ENCODE data around the gene ETV5. TPM values are rescaled to one million over a fixed set of nuclear protein-coding genes. Genes with fewer than 3 reads are reported as not detected.

The ETV5 gene
- total RNA-seq, 1 donor from 2014 or later = 16.3 TPM

DNA sequence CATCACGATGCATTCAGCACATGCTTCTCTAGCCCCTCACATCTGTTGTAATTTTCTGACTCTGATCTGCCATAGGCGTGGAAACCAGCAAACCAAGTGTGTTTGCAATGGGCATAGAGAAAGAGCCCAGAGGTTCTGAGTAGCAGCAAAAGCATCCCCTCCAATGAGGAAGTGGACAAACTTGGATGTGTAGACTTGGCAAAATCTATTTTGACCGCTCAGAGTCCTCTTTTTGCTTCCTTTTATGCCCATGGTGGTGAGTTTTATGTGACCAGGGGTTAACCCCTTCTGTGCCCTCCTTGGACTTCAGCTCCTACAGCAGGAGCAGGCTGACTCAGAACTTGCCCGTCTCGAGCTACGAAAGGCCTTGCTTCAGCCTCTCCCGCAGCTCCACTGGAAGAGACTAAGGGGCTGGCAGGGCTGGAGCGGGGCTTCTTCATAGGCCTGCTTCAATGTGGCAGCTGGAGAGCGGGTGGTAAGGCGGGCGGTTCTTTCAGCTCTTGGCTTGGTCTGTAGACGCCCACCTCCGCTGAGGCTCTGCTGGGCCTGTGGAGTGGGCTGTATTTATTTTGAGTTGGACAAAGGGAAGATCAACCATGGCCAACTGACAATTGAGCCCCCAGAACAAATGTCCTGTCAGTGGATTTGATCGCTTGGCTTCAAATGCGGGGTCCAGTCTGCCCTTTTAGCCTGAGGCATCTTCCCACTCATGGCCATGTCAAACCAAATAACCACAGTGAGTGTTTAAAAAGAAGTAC is 6.5 kb upstream of the ETV5 start:
- Histone ChIP-seq H3K9ac (no peak overlapping the region), H2AFZ (replicated peaks) (no peak overlapping the region), H3F3A (ENCODE audit: low read depth) (peaks cover 4% of the 10 kb centered on the region), H3K4me2 (no peak overlapping the region), H3K27ac (no peak overlapping the region), H3K79me2 (ENCODE audit: low read depth) (no peaks in the 10 kb centered on the region), H3K4me3 (no peak overlapping the region), H3K27me3 (peaks cover 98% of the 10 kb centered on the region), H3K36me3 (no peaks in the 10 kb centered on the region), H3K4me1 (peaks cover 3% of the 10 kb centered on the region), H3K9me3 (ENCODE audit: low read depth) (no peaks in the 10 kb centered on the region), H4K20me1 (ENCODE audit: low read depth) (peaks cover 8% of the 10 kb centered on the region)
- no peaks in the 10 kb centered on the region for H3K9me3 Mint-ChIP-seq
- H3K4me1 Mint-ChIP-seq = peaks cover 23% of the 10 kb centered on the region
- no peaks in the 10 kb centered on the region for H3K36me3 Mint-ChIP-seq
- H3K27me3 Mint-ChIP-seq (ENCODE audit: insufficient read depth, low read depth) = peaks cover 9% of the 10 kb centered on the region
- no peak overlapping the region for H3K27ac Mint-ChIP-seq
- TF ChIP-seq EZH2 (IDR thresholded peaks at IDR 0.05) (no peak), EZH2phosphoT487 (IDR thresholded peaks at IDR 0.05) (no peak)
- TF ChIP-seq, protein P1, sequence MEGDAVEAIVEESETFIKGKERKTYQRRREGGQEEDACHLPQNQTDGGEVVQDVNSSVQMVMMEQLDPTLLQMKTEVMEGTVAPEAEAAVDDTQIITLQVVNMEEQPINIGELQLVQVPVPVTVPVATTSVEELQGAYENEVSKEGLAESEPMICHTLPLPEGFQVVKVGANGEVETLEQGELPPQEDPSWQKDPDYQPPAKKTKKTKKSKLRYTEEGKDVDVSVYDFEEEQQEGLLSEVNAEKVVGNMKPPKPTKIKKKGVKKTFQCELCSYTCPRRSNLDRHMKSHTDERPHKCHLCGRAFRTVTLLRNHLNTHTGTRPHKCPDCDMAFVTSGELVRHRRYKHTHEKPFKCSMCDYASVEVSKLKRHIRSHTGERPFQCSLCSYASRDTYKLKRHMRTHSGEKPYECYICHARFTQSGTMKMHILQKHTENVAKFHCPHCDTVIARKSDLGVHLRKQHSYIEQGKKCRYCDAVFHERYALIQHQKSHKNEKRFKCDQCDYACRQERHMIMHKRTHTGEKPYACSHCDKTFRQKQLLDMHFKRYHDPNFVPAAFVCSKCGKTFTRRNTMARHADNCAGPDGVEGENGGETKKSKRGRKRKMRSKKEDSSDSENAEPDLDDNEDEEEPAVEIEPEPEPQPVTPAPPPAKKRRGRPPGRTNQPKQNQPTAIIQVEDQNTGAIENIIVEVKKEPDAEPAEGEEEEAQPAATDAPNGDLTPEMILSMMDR (IDR thresholded peaks at IDR 0.05) = no peak
- no peak for DNase-seq (ENCODE audit: low spot score)
- H3K4me3 Mint-ChIP-seq = peak overlapping the region; percentile 15

DNA sequence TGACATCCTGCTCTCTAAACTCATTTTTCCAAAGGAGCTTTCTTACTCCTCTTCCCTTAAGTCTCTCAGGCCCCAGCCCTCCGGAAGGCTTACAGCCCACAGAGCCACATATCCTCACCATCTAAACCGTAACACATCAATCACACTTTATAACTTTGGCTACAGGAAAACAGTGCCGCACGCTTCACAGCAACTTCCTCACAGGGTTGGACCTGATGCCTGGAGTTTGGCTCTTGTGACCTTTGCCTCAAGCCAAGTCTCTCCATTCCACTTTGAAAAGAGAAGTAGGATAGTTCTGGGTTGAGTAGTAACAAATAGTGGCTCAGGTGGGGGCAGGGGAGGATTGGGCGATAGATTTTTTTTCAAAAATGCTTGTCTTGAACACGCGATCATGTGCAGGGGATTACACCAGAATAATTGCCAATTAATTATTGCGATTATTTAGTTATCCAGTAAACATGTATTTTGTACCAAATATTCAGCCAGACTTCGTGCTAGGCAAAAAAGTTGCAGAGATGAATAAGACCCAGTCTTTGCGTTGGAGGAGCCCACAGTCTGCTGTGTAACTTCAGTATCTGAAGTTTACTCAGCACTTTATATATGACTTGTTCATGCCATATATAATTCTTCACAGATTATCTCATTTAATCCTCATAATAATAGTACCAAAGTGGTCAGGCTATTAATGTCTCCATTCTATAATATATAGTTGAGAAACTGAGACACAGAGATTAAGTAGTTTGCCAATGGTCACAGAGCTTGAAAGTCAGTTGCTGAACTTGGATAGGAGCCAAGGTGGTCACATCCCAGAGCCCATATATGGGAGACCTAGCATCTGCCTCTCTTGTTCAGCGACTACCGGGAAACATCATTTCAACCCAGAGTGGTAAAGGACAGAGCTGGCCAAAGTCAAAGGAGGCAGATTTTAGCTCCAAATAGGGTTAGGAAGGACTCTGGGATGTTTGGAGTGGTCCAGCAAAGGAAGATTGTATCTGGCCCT is 2.4 kb upstream of the ETV5 start:
- Histone ChIP-seq H3K9me3 (ENCODE audit: low read depth) (no peaks in the 10 kb centered on the region), H3K4me3 (no peak overlapping the region), H3K4me2 (no peak overlapping the region), H3K27ac (no peak overlapping the region), H2AFZ (replicated peaks) (no peak overlapping the region), H3F3A (ENCODE audit: low read depth) (peaks cover 29% of the 10 kb centered on the region), H3K9ac (no peak overlapping the region), H3K36me3 (no peaks in the 10 kb centered on the region), H3K27me3 (peaks cover 93% of the 10 kb centered on the region), H4K20me1 (ENCODE audit: low read depth) (peaks cover 25% of the 10 kb centered on the region), H3K79me2 (ENCODE audit: low read depth) (no peaks in the 10 kb centered on the region), H3K4me1 (peaks cover 24% of the 10 kb centered on the region)
- no peak for DNase-seq (ENCODE audit: low spot score)
- Mint-ChIP-seq H3K4me3 (peak overlapping the region; percentile 88), H3K27me3 (ENCODE audit: insufficient read depth, low read depth) (peaks cover 12% of the 10 kb centered on the region), H3K36me3 (no peaks in the 10 kb centered on the region), H3K4me1 (peaks cover 40% of the 10 kb centered on the region), H3K27ac (no peak overlapping the region), H3K9me3 (no peaks in the 10 kb centered on the region)
- no peak for TF ChIP-seq EZH2 (IDR thresholded peaks at IDR 0.05)
- TF ChIP-seq EZH2phosphoT487 (IDR thresholded peaks at IDR 0.05) = peak; percentile 8
- TF ChIP-seq, protein P1 (IDR thresholded peaks at IDR 0.05) = no peak

DNA sequence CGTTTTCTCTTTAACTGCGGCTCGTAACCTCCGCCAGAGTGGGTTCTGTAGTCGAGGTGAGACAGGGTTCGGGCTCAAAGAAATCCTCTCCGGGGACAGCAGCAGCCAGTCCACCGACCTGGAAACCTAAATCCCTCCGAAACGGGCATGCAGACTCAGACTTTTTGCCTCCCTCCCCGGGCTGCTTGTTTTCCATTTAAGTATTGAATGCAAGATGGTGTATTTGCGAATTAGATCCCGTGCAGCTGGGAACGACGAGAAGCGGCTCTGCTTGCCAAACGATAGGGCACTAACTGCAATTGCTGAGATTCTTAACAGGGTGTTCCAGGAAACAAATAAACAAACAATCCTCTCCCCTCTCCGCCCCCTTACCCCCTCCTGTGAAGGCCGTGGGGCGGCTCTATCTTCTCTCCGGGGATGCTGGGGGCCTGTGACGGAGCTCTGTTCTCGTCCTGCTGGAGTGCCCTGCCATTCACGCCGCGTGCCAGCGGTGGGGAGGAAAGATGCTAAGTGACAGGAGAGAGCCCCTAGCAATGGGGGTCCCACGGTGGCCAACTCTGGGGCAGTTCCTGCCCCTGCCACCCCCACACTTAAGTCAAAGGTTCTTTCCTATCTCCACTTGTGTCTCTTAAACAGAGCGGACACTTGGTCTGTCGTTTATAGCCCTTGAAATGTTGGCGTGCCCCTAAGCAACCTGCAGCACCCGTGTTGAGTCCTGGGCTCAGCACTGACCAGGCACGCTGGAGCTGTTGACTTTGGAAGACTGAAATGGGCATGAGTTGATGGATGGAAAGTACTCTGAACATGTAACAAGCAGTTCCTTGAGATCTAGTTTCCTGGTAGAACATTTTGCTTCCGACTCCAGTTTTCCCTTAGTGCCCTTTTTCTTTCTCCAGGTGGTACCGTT is 1.3 kb upstream of the ETV5 start:
- H3K79me2 ChIP-seq (ENCODE audit: low read depth) = no peaks in the 10 kb centered on the region
- peak overlapping the region; percentile 29 for H2AFZ ChIP-seq (replicated peaks)
- peak overlapping the region; percentile 88 for H3K4me3 Mint-ChIP-seq
- H3K27ac ChIP-seq = no peak overlapping the region
- no peaks in the 10 kb centered on the region for H3K36me3 ChIP-seq
- peaks cover 36% of the 10 kb centered on the region for H4K20me1 ChIP-seq (ENCODE audit: low read depth)
- peaks cover 2% of the 10 kb centered on the region for H3K36me3 Mint-ChIP-seq
- H3K9ac ChIP-seq = no peak overlapping the region
- H3K4me3 ChIP-seq = peak overlapping the region; percentile 57
- H3K4me1 Mint-ChIP-seq = peaks cover 49% of the 10 kb centered on the region
- H3K27me3 Mint-ChIP-seq (ENCODE audit: insufficient read depth, low read depth) = peaks cover 12% of the 10 kb centered on the region
- H3K9me3 ChIP-seq (ENCODE audit: low read depth) = no peaks in the 10 kb centered on the region
- no peak overlapping the region for H3K27ac Mint-ChIP-seq
- H3K9me3 Mint-ChIP-seq = no peaks in the 10 kb centered on the region
- peak overlapping the region; percentile 85 for H3K4me2 ChIP-seq
- H3F3A ChIP-seq (ENCODE audit: low read depth) = peaks cover 29% of the 10 kb centered on the region
- peaks cover 93% of the 10 kb centered on the region for H3K27me3 ChIP-seq
- peak; percentile 67 for DNase-seq (ENCODE audit: low spot score)
- TF ChIP-seq, protein P1 (IDR thresholded peaks at IDR 0.05) = no peak
- TF ChIP-seq EZH2phosphoT487 (IDR thresholded peaks at IDR 0.05) (peak; percentile 78), EZH2 (IDR thresholded peaks at IDR 0.05) (peak; percentile 82)
- H3K4me1 ChIP-seq = peaks cover 24% of the 10 kb centered on the region

All from neural progenitor cell (in vitro differentiated cells).